ENCODE data around the gene ALAS1.

DNA sequence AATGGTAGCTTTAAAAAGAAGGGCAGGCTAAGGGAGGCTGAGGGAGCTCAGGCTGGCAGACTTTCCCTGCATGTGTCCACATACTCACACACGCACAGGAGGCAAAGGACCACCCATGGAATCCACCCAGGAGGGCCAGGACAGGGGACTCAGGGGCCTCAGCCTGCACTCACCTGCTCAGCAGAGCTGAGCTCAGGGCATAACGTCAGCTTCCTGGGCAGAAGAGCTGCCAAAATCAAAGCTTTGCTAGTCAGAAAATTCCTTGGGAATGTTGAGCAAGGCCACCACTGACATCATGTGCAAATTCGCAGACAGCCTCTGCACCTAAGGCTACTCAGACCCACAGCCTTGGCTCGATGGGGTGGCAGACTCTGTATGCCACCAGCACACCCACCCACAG is 16.4 kb upstream of the ALAS1 start:
- TF ChIP-seq, protein P1, sequence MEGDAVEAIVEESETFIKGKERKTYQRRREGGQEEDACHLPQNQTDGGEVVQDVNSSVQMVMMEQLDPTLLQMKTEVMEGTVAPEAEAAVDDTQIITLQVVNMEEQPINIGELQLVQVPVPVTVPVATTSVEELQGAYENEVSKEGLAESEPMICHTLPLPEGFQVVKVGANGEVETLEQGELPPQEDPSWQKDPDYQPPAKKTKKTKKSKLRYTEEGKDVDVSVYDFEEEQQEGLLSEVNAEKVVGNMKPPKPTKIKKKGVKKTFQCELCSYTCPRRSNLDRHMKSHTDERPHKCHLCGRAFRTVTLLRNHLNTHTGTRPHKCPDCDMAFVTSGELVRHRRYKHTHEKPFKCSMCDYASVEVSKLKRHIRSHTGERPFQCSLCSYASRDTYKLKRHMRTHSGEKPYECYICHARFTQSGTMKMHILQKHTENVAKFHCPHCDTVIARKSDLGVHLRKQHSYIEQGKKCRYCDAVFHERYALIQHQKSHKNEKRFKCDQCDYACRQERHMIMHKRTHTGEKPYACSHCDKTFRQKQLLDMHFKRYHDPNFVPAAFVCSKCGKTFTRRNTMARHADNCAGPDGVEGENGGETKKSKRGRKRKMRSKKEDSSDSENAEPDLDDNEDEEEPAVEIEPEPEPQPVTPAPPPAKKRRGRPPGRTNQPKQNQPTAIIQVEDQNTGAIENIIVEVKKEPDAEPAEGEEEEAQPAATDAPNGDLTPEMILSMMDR (IDR thresholded peaks at IDR 0.05 in 4 of 5, conservative IDR thresholded peaks at IDR 0.05 in 1 of 5) = no peak
- TF ChIP-seq POLR2A (IDR thresholded peaks at IDR 0.05) = no peak

Data from gastrocnemius medialis (tissue), 4 donors.